Duodenal mucosa (tissue), 2 donors: Measurements from ENCODE around the gene MAP3K5.

Experiments used
- H3K27ac ChIP-seq: one replicate; pipeline ENCODE4 v1.7.0; 2013; ENCODE audit warnings: low read depth, low read length
- H3K27me3 ChIP-seq, 2 donors: one replicate each; pipeline ENCODE4 v1.7.0; 2013; ENCODE audit warnings: low read length in 2 of 2, control low read depth in 1 of 2; ENCODE audit not compliant: insufficient read depth in 2 of 2, control insufficient read depth in 1 of 2
- H3K36me3 ChIP-seq, 2 donors: one replicate each; pipeline ENCODE4 v1.7.0; 2013; ENCODE audit warnings: low read length in 2 of 2, control low read depth in 1 of 2; ENCODE audit not compliant: insufficient read depth in 2 of 2, control insufficient read depth in 1 of 2
- H3K4me1 ChIP-seq, 2 donors: one replicate each; pipeline ENCODE4 v1.7.0; 2013; ENCODE audit warnings: low read length in 2 of 2, control low read depth in 1 of 2; ENCODE audit not compliant: insufficient read depth in 2 of 2, control insufficient read depth in 1 of 2
- H3K4me3 ChIP-seq, 2 donors: one replicate each; pipeline ENCODE4 v1.7.0; 2013; ENCODE audit warnings: low read length in 2 of 2, low read depth in 1 of 2
- H3K9ac ChIP-seq, 2 donors: one replicate each; pipeline ENCODE4 v1.7.0; 2013; ENCODE audit warnings: low read length in 2 of 2, low read depth in 1 of 2
- H3K9me3 ChIP-seq, 2 donors: one replicate each; pipeline ENCODE4 v1.7.0; 2013; ENCODE audit warnings: low read length in 2 of 2, control low read depth in 1 of 2; ENCODE audit not compliant: control insufficient read depth in 1 of 2

Gene MAP3K5

DNA sequence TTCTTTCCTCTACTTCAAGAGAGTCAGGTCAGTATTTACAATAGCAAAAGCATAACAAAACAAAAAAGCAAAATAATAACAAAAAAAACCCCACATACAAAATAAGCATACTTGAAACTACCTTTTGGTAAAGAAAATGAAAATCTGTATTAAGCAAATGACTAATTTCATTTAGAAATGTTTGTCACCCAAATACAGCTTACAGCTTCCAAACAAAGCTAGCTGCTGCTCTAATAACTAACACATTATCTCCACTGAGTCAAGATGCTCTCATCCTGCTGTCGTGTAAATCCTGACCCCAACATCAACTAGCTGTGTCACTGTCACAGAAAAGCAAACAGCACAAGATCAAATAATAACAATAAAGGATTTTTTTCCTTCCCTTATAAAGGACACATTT lies 263.8 kb downstream of the MAP3K5 start:
- H3K9ac ChIP-seq = no peak overlapping the region
- H3K36me3 ChIP-seq = peaks cover 0 to 5% of the 10 kb centered on the region in 2 donors
- H3K27me3 ChIP-seq = no peaks in the 10 kb centered on the region
- no peaks in the 10 kb centered on the region for H3K9me3 ChIP-seq
- H3K4me3 ChIP-seq = no peak overlapping the region
- H3K4me1 ChIP-seq = no peaks in the 10 kb centered on the region
- no peak overlapping the region for H3K27ac ChIP-seq

DNA sequence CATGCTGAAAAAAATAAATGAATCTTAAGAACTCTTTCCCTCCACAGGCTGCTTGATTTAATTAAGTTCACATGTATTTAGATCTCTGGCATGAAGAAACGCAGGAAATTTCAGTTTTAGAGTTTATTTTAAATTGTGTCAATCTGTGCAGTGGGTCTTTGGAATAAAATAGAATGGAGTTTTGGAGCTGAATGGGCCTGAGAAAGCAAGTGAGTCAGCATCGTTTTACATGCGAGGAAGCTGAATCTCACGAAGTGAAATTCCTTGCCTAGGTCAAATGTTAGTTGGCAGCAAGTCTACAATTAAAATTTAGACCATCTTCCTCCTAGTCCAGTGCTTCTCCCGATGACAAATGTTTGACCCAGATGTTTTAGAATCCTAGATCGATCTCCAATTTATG lies 264.4 kb downstream of the MAP3K5 start:
- Histone ChIP-seq H3K9ac (no peak overlapping the region), H3K4me1 (no peaks in the 10 kb centered on the region), H3K9me3 (no peaks in the 10 kb centered on the region), H3K4me3 (no peak overlapping the region), H3K27me3 (no peaks in the 10 kb centered on the region), H3K36me3 (peaks cover 0 to 5% of the 10 kb centered on the region in 2 donors), H3K27ac (no peak overlapping the region)

DNA sequence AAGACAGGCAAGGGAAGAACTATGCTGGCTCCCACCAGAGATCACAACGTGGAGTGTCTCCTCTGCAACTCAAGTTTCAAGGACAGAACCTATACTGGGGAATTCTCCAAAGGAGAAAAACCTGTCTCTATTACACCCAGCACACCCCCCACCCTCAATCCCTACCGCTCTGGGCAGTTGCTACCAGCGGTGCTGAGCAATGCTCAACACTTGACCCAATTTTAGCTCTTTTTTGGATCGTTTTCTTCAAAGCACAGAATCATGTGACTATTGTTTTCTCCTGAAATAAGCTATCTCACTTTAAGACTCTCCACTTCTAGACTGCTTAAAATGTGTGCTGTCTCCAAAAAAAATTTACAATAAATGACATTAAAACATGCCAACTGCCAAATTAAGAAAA lies 265.3 kb downstream of the MAP3K5 start:
- Histone ChIP-seq H3K36me3 (peaks cover 0 to 5% of the 10 kb centered on the region in 2 donors), H3K9ac (no peak overlapping the region), H3K27ac (no peak overlapping the region), H3K4me3 (no peak overlapping the region), H3K4me1 (no peaks in the 10 kb centered on the region), H3K9me3 (no peaks in the 10 kb centered on the region), H3K27me3 (no peaks in the 10 kb centered on the region)

DNA sequence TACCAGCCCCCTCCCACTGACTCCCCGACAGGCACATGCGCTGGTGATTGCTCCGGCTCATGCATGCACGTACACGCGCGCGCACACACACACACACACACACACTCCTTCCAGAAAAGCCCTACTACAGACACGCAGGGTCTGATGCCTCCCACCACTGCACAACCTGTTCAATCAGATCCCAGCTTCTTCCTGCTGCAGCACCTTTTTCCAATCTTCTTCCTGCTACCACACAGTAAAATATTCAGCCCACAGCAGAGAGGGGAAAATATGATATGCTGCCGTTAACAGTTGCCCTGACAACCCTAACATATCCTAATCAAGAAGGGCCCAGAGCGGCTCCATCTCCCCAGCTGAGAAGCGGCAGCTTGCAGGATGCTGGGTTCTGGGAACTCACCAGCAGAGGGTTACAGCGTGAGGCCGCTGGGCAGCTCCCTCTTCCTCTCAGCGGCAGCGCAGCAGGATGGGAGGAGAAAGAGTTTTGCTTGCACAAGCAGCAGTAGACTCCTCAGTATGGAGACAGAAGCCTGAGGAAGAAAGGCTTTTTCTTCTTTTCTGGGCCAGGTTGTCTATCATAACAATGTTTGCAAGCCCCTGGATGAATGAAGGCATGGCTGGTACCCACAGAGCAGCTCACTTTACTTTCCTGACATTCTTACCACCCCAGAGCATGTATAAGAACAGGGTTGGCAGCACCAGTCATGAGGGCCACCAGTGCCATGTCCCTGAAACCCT lies 265.9 kb downstream of the MAP3K5 start:
- Histone ChIP-seq H3K9me3 (no peaks in the 10 kb centered on the region), H3K27ac (no peak overlapping the region), H3K4me1 (no peaks in the 10 kb centered on the region), H3K36me3 (peaks cover 0 to 5% of the 10 kb centered on the region in 2 donors), H3K9ac (no peak overlapping the region), H3K4me3 (no peak overlapping the region), H3K27me3 (no peaks in the 10 kb centered on the region)

DNA sequence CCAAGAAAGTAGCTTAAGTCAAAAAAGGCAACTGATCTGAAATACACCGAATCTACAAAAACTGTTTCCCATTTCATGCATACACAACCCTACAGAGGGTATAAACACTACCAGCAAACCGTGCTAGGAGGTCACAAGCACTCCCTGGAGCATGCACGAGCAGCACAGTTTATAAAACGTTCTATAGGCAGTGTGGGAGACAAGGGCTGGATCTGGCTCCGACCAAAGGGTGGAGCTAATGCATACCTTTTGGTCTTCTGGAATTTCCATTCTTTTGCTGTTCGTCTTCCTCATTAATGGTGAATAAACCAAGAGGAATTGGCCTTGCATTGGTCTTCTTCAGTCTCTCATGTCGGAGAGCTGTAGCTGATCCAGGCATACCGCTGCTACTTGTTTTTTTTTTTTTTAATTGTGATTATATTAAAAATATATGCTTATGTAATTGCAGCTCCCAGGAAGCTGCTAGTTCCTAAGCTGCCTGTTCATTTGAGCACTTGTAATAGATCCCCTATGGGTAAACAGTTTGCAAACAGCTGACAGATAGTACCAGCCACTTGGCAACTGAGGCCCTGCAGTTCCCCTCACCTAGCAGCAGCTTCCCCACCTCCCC lies 266.6 kb downstream of the MAP3K5 start:
- Histone ChIP-seq H3K27me3 (no peaks in the 10 kb centered on the region), H3K9ac (no peak overlapping the region), H3K4me3 (no peak overlapping the region), H3K27ac (no peak overlapping the region), H3K9me3 (no peaks in the 10 kb centered on the region), H3K36me3 (peaks cover 0 to 5% of the 10 kb centered on the region in 2 donors), H3K4me1 (no peaks in the 10 kb centered on the region)

DNA sequence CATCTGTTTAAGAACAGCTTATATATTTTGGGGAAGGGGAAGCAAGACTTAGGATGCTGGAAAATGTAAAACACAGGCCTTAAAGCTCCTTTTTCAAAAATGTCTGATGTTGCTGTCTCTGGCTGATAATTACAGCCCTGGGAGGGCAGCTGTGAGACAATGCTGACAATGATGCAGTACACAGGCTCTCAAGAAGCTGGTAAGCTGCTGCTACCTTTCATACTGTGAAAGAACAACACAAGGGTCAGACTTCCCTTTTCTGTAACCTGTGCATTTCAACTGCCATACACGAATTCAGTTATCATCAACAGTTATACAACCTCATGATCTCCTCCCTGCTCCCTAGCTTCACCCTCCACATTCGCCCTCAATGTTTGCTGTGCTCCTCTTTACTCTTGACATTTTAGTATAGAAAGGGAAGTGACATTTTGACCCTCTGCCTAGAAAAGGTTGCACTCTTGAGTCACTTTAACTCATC lies 267.3 kb downstream of the MAP3K5 start:
- H3K9ac ChIP-seq = no peak overlapping the region
- no peak overlapping the region for H3K27ac ChIP-seq

DNA sequence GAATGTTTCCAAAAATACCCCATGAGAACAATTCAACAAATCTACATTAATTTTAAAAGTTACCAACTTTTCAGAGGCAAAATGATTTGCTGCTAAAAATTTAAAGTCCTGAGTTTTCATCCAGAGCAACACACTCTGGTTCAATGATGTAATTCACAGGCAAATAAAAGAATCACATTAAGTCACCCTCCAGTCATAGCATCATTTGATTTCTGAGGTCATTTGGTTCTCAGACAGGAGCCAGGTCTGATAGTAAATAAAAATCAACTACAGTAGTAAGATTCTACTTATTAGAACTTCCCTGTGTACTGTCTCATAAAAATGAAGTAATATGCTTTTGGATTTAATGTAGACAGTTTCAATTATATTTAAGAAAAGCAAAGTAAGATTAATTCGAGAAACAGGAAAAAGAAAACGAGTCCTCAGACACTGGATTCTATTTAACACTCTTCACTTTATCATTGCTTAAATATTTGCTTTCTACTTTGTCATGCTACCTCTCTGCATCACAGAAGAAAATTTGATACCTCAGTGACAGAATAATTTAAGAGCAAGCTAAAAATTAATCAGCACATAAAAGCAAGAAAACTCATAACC lies 267.8 kb downstream of the MAP3K5 start:
- no peaks in the 10 kb centered on the region for H3K4me1 ChIP-seq
- H3K36me3 ChIP-seq = peaks cover 0 to 5% of the 10 kb centered on the region in 2 donors
- no peaks in the 10 kb centered on the region for H3K9me3 ChIP-seq
- no peak overlapping the region for H3K4me3 ChIP-seq
- H3K27ac ChIP-seq = no peak overlapping the region
- H3K27me3 ChIP-seq = no peaks in the 10 kb centered on the region
- H3K9ac ChIP-seq = no peak overlapping the region

More for the DNA sequence above, 267.3 kb downstream of the MAP3K5 start:
- Histone ChIP-seq H3K9me3 (no peaks in the 10 kb centered on the region), H3K27me3 (no peaks in the 10 kb centered on the region), H3K4me3 (no peak overlapping the region), H3K36me3 (peaks cover 0 to 5% of the 10 kb centered on the region in 2 donors), H3K4me1 (no peaks in the 10 kb centered on the region)

DNA sequence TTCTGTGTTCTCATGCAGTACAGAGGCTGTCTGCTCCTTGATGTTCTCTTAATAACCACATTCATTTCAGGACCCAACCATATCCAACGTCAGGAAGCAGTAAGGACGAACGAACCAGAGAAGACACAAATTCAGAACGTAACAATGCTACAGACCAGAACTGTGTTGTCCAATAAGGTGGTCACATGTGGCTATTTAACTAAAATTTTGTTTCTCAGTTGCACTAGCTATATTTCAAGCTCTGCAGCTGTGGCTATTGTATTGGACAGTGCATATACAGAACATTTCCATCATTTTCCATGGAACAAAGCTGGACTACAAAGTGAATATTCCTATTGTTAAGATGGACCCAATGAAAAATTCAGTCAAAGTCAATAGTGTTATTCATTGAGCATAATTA lies 269.1 kb downstream of the MAP3K5 start:
- Histone ChIP-seq H3K36me3 (peaks cover 0 to 5% of the 10 kb centered on the region in 2 donors), H3K27me3 (no peaks in the 10 kb centered on the region), H3K9ac (no peak overlapping the region), H3K4me1 (no peaks in the 10 kb centered on the region), H3K4me3 (no peak overlapping the region), H3K9me3 (no peaks in the 10 kb centered on the region), H3K27ac (no peak overlapping the region)

DNA sequence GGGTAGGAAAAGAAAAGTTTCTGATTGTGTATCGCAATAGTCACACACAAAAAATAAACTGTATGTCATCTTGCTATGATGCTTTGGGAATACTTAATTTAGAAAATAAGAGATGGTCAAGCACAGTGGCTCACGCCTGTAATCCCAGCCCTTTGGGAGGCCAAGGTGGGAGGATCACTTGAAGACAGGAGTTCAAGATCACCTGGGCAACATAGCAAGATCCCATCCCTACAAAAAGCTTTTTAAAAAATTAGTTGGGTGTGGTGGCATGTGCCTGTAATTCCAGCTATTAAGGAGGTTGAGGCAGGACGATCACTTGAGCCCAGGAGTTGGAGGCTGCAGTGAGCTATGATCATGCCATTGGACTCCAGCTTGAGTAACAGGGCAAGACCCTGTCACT lies 269.6 kb downstream of the MAP3K5 start:
- Histone ChIP-seq H3K4me1 (no peaks in the 10 kb centered on the region), H3K27me3 (no peaks in the 10 kb centered on the region), H3K36me3 (peaks cover 0 to 5% of the 10 kb centered on the region in 2 donors), H3K9me3 (no peaks in the 10 kb centered on the region), H3K9ac (no peak overlapping the region), H3K4me3 (no peak overlapping the region), H3K27ac (no peak overlapping the region)

DNA sequence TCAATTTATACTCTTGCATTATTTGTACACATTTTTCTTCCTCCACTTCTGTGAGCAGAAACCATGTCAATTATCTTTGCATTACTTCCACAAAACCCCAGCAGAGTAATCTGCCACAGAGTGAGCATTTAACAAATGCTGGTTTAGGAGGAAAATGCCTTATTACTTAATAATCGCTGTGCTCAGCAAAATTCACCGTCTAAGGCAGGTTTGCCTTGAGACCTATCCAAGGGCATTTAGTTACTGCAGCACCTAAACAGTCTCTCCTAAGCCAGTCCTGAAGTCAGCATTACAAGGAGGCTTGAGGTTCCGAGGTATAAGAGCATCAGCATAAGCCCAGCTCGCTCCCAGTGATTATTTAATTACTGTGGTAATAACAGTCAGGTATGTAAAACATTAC lies 270.4 kb downstream of the MAP3K5 start:
- Histone ChIP-seq H3K4me1 (no peaks in the 10 kb centered on the region), H3K4me3 (no peak overlapping the region), H3K27ac (no peak overlapping the region), H3K27me3 (no peaks in the 10 kb centered on the region), H3K36me3 (peaks cover 0 to 5% of the 10 kb centered on the region in 2 donors), H3K9ac (no peak overlapping the region), H3K9me3 (no peaks in the 10 kb centered on the region)
